Measurements from ENCODE around the gene TCF19. TPM values are rescaled to one million over a fixed set of nuclear protein-coding genes. Genes with fewer than 3 reads are reported as not detected.

Gene TCF19
- total RNA-seq, 1 experiment from 2014 or later: 12.7 TPM

GRCh38 chr6:31179042-31179386 lies 20.6 kb downstream of the TCF19 start:
- ChIA-PET CTCF (no interaction called here), POLR2A (interaction anchor here (0.6 kb wide), 1 partner anchor 13 kb away, joined by 4 read pairs; no protein-coding TSS in a partner anchor)
- Mint-ChIP-seq H3K9me3 (no peaks in the 10 kb centered on the region), H3K4me1 (peaks cover 65% of the 10 kb centered on the region), H3K27ac (peak overlapping the region; percentile 39), H3K36me3 (peaks cover 9% of the 10 kb centered on the region), H3K4me3 (peak overlapping the region; percentile 20; the same call in 1 of the 2 replicates), H3K27me3 (ENCODE audit: low read depth) (no peaks in the 10 kb centered on the region)
- ATAC-seq (no peak), DNase-seq (ENCODE audit: low spot score) (no peak)
- TF ChIP-seq ZNF532 (CRISPR knock-in tag; IDR thresholded peaks at IDR 0.05; ENCODE audit: borderline replicate concordance): no peak
- no peak for TF ChIP-seq E2F4 (CRISPR knock-in tag; IDR thresholded peaks at IDR 0.05; ENCODE audit: borderline replicate concordance, low read depth)
- TF ChIP-seq, protein P1, sequence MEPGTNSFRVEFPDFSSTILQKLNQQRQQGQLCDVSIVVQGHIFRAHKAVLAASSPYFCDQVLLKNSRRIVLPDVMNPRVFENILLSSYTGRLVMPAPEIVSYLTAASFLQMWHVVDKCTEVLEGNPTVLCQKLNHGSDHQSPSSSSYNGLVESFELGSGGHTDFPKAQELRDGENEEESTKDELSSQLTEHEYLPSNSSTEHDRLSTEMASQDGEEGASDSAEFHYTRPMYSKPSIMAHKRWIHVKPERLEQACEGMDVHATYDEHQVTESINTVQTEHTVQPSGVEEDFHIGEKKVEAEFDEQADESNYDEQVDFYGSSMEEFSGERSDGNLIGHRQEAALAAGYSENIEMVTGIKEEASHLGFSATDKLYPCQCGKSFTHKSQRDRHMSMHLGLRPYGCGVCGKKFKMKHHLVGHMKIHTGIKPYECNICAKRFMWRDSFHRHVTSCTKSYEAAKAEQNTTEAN (CRISPR knock-in tag; IDR thresholded peaks at IDR 0.05): no peak
- no peak for TF ChIP-seq TEAD1 (CRISPR knock-in tag; IDR thresholded peaks at IDR 0.05)
- TF ChIP-seq, protein P2, sequence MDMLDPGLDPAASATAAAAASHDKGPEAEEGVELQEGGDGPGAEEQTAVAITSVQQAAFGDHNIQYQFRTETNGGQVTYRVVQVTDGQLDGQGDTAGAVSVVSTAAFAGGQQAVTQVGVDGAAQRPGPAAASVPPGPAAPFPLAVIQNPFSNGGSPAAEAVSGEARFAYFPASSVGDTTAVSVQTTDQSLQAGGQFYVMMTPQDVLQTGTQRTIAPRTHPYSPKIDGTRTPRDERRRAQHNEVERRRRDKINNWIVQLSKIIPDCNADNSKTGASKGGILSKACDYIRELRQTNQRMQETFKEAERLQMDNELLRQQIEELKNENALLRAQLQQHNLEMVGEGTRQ (CRISPR knock-in tag; IDR thresholded peaks at IDR 0.05): no peak
- TF ChIP-seq FOXP1 (CRISPR knock-in tag; IDR thresholded peaks at IDR 0.05; ENCODE audit: borderline replicate concordance): no peak
- TF ChIP-seq, protein P3, sequence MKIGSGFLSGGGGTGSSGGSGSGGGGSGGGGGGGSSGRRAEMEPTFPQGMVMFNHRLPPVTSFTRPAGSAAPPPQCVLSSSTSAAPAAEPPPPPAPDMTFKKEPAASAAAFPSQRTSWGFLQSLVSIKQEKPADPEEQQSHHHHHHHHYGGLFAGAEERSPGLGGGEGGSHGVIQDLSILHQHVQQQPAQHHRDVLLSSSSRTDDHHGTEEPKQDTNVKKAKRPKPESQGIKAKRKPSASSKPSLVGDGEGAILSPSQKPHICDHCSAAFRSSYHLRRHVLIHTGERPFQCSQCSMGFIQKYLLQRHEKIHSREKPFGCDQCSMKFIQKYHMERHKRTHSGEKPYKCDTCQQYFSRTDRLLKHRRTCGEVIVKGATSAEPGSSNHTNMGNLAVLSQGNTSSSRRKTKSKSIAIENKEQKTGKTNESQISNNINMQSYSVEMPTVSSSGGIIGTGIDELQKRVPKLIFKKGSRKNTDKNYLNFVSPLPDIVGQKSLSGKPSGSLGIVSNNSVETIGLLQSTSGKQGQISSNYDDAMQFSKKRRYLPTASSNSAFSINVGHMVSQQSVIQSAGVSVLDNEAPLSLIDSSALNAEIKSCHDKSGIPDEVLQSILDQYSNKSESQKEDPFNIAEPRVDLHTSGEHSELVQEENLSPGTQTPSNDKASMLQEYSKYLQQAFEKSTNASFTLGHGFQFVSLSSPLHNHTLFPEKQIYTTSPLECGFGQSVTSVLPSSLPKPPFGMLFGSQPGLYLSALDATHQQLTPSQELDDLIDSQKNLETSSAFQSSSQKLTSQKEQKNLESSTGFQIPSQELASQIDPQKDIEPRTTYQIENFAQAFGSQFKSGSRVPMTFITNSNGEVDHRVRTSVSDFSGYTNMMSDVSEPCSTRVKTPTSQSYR (CRISPR knock-in tag; IDR thresholded peaks at IDR 0.05): no peak
- TF ChIP-seq, protein P4, sequence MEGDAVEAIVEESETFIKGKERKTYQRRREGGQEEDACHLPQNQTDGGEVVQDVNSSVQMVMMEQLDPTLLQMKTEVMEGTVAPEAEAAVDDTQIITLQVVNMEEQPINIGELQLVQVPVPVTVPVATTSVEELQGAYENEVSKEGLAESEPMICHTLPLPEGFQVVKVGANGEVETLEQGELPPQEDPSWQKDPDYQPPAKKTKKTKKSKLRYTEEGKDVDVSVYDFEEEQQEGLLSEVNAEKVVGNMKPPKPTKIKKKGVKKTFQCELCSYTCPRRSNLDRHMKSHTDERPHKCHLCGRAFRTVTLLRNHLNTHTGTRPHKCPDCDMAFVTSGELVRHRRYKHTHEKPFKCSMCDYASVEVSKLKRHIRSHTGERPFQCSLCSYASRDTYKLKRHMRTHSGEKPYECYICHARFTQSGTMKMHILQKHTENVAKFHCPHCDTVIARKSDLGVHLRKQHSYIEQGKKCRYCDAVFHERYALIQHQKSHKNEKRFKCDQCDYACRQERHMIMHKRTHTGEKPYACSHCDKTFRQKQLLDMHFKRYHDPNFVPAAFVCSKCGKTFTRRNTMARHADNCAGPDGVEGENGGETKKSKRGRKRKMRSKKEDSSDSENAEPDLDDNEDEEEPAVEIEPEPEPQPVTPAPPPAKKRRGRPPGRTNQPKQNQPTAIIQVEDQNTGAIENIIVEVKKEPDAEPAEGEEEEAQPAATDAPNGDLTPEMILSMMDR (IDR thresholded peaks at IDR 0.05): no peak
- TF ChIP-seq EMX1 (CRISPR knock-in tag; IDR thresholded peaks at IDR 0.05): no peak
- TF ChIP-seq ZNF416 (CRISPR knock-in tag; IDR thresholded peaks at IDR 0.05): no peak
- no peak for TF ChIP-seq NFYB (CRISPR knock-in tag; conservative IDR thresholded peaks at IDR 0.05; ENCODE audit: low read depth)
- no peak for TF ChIP-seq ZSCAN18 (CRISPR knock-in tag; IDR thresholded peaks at IDR 0.05)
- TF ChIP-seq KAT7 (CRISPR knock-in tag; IDR thresholded peaks at IDR 0.05; ENCODE audit: borderline replicate concordance): no peak
- no peak for TF ChIP-seq ZNF232 (CRISPR knock-in tag; IDR thresholded peaks at IDR 0.05)
- no peak for TF ChIP-seq ATF1 (CRISPR knock-in tag; IDR thresholded peaks at IDR 0.05)
- TF ChIP-seq, protein P5, sequence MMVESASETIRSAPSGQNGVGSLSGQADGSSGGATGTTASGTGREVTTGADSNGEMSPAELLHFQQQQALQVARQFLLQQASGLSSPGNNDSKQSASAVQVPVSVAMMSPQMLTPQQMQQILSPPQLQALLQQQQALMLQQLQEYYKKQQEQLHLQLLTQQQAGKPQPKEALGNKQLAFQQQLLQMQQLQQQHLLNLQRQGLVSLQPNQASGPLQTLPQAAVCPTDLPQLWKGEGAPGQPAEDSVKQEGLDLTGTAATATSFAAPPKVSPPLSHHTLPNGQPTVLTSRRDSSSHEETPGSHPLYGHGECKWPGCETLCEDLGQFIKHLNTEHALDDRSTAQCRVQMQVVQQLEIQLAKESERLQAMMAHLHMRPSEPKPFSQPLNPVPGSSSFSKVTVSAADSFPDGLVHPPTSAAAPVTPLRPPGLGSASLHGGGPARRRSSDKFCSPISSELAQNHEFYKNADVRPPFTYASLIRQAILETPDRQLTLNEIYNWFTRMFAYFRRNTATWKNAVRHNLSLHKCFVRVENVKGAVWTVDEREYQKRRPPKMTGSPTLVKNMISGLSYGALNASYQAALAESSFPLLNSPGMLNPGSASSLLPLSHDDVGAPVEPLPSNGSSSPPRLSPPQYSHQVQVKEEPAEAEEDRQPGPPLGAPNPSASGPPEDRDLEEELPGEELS (CRISPR knock-in tag; IDR thresholded peaks at IDR 0.05): no peak

Data from WTC11 (cell line).